ENCODE results near the gene TMPRSS13.
"Not testable (repeated sequence)": the region's sequence is repeated elsewhere in the genome, so short reads cannot be mapped to it uniquely, and the experiment has no call there.

The TMPRSS13 gene

DNA sequence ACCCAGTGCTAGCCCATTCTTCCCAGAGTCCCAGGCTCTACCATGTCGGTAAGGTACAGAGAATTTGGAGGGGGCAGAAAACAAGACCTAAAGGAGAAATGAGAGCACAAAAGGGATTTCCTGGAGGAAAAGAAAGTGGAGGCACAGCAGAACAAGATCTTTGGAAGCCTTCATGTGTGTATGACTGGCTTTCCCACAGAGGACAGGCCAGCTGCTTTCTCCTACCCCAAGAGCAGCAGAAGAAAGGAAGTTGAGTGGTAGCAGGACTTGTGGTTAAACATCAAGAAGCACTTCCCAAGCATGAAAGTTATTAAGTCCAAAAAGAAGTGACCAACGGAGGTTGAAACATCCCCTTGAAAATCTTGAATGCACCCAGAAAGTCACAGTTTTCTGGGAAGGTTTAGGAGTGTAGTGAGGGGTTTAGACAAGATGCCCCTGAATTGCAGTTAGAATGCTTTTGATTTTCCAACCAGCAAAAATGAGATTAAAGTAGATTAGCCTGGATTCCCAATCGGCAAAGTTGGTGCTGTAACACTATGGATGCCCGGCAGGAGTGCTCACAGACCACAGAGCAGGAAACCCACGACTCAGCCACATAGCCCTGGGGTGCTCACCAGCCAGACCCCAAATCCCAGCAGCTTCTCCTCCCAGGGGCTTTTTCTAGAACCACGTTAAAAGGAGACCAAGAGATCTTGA lies 608 bp downstream of the TMPRSS13 start:
- DNase-seq, result no peak

DNA sequence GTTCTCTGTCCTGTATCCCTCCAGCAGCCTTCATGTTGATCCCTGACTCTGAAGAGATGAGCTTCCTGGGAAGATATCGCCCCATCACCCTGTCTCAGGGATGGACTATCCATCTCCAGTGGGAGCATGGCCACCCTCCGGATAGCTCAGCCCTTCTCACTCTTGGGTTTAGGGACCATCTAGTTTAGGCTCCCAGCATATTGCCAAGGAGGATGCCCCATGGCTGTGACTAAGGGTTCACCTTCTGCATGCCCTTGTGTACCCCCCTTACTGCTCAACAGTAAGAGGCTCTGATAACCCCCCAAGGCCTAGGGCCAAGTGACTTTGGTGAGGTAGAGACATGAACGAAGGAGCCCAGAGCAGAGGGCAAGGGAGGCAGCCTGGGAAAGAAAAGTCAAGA lies 1.3 kb downstream of the TMPRSS13 start:
- DNase-seq, result no peak

DNA sequence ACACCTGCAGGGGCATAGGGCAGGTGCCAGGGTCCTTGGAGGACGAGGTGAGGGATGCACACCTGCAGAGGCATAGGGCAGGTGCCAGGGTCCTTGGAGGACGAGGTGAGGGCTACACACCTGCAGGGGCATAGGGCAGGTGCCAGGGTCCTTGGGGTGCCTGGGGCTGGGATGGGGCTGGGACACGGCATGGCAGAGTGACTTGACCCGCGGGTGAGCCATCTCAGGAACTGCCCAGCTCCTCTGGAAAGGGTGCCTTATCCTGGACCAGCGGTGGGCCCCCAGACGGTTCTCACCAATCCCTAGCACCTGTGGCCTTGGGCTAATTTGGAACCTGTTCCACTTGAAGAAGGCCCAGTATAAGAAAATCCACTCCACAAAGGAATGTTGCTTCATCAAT lies 3.0 kb downstream of the TMPRSS13 start:
- DNase-seq, result not testable (repeated sequence)

DNA sequence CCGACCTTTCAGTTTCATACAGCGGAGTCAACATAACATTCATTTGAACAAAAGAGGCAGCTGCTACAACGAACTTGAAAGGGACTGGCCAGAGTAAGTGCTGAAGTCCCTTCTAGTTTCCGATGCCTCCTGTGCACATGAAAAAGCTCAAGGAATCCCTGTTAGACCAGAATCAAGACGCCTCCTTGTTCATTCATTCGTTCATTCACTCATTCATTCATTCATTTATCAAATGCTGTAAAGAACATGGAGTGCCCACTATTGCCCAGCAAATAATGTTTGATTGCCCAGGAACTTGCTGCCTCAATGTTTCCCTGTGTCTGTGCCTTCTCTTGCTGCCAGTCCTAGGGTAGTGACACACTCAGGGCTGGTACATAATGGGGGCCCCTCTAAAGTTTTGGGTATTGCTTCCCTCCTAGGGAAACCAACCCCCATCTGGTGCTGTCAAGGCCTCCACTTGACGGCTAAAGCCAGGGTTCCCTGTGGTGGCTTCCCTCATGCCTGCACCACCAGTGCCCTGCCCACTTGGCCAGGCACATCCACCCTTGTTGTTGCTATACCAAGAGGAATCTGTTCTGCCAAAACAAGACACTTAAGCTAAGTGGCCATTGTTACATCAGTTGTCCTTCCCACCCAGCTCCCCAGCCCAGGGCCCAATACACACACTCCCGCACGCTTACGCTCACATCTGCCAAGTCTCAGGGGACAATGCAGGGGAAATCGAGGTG lies 3.8 kb downstream of the TMPRSS13 start:
- no peak for DNase-seq

DNA sequence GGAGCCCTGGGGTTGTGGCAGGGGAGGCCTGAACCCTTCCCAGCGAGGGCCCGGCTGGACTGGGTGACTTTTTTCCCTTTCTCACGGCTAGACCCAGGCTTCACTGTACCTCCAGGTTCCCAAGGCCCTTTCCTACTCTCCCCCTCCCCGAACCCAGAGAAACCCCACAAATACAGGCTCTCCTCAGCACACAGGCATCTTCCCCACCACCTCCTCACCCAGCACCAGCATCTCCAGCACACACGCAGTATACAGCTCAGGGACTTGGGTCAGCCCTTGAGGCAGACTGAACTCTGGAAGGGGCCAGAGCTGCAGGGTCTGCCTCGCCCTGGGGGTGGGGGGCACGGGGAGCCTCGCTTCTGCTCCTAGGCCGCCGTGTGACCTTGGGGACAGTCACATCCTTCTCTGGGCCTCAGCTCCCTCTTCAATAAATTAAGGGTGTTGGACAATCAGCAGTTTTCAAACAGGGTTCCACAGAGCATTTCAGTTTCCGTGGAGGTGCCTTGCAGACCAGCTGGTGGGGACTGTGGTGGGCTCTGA lies 4.5 kb downstream of the TMPRSS13 start:
- no peak for DNase-seq

DNA sequence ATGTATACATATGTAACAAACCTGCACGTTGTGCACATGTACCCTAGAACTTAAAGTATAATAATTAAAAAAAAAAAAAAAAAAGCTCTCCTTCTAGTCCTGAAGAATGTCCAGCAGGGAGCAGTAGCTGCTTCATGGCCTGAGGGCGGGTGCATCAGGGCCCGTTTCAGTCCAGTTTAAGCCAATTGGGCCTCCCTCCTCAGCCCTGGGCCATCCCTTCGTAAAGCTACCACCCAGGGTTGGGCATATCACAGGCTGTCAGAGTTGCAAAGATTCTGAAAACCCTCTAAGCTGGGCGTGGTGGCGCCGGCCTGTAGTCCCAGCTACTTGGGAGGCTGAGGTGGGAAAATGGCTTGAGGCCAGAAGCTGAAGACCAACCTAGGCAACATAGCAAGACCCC lies 5.4 kb downstream of the TMPRSS13 start:
- DNase-seq, result no peak

DNA sequence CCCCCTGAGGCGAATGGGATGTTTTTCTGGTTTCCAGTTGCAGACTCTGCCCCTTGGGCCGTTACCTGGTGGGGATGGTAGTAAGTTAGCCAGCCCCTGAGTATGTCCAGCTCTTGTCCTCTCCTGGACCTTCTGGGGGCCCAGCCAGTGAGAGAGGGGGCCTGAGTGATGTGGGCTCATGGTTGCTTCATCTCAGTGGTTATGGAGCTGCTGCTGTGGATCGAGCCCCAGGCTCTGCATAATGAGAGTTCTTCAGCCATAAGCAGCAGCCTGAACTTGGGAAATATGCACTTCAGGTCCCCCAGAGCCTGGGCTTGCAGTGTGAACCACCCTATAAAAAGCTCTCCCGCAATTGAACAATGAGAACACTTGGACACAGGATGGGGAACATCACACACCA lies 5.9 kb downstream of the TMPRSS13 start:
- no peak for DNase-seq

DNA sequence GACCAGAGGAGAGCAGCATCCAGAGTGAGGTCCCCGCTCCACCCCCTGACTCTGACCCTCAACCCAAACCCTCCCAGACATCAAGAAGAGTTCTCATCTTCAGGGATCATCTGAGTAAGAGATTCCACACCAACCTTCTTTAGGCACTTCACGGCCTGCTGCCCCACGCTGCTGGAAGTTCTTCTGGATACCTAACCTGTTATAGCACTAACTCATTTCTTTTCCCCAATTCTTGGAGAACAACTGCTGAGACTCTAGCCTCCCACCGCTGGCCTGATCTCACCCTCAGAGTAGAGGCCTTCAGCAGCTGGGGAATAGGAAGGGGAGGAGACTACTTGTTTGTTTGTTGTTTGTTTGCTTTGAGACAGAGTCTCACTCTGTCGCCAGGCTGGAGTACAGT lies 7.3 kb downstream of the TMPRSS13 start:
- DNase-seq, result no peak

DNA sequence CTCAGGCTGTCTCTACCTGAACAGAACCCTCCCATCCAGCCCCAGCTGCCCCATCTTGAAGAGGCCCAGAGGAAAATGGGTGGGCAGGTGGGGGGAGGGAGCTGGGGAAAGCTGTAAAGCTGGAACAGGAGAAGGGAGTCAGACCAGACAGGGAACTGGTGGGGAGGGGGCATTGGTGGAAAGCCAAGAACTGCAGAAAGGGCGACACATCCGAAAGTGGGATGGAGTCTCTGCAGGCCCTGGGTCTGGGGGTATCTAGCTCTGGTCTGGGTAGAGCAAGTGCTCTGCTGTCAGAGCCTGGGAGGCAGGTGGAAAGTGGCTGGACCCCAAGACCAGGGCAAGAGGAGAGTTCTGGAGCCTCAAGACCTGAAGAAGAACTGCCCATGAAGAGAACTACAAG lies 7.7 kb downstream of the TMPRSS13 start:
- no peak for DNase-seq

DNA sequence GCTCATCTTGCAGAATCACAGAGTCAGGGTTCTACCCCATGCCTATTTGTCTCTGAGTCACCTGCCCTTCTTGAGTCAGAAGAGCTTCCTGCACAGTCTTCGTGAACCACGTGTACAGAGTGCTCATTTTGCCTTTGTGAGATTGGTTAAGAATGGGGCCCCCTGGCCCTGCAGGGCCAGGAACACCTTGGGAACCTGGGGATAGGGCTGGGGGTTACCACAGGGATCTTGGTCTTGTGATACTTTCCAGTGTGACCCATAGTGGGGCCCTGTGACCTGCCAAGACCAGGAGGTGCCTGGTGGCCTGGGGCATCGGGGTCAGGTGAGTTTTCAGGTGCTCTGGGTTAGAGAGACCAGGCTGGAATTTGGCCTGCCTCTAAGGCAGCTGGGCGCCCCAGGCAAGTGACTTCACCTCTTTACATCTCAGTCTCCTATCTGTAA lies 9.4 kb downstream of the TMPRSS13 start:
- DNase-seq, result no peak

DNA sequence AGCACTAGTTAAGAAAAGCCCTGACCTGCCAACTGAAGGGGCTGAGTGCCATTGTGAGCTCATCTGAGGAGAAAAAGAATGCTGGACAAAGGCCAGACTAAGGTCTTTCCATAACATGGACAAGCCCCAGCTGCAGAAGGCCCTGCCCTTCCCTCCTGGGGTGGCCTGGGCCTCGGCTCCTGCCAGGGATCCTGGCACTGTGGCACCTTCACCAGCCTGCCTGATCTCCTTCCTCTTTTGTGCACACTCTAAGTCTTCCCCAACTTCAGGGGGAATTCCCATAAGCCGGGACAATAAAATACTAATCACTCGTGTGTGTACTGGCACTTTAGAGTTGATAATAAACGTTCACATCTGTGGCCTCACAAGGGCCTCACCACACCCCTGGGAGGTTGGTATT lies 9.9 kb downstream of the TMPRSS13 start:
- DNase-seq, result no peak

DNA sequence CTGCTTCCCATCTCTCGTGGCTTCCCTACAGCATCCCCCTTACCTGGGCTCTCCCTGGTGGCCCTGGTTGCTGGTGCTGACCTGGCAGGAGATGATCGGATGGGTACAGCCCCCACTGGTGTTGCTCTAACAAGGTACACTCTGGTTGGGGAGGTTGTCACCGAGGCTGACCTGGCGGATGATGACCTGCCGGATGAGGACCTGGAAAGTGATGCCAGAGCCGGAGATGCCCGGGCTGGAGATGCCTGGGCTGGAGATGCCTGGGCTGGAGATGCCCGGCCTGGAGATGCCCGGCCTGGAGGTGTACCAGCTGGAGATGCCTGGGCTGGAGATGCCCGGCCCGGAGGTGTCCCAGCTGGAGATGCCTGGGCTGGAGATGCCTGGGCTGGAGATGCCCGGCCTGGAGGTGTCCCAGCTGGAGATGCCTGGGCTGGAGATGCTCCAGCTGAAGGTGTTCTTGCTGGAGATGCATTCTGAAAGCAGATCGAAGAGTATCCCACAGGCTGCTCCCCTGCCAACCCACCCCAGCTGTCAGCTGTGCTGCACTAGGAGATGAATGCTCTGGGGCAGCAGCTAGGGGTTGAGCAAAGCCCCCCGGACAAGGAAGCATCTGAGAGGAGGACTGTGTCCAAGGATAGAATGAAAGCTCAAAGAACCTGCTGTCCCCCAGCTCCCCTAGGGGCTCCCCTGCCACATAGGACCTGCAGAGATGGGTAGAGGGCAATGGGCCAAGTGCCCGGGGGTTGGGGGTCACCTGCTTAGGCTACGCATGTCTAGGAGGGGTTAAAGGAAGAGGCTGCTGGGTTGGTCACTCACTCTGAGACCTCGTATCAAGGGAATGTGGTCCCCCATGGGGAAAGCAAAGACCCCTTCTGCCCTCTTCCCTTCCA lies 10.6 kb downstream of the TMPRSS13 start:
- DNase-seq, result no peak

DNA sequence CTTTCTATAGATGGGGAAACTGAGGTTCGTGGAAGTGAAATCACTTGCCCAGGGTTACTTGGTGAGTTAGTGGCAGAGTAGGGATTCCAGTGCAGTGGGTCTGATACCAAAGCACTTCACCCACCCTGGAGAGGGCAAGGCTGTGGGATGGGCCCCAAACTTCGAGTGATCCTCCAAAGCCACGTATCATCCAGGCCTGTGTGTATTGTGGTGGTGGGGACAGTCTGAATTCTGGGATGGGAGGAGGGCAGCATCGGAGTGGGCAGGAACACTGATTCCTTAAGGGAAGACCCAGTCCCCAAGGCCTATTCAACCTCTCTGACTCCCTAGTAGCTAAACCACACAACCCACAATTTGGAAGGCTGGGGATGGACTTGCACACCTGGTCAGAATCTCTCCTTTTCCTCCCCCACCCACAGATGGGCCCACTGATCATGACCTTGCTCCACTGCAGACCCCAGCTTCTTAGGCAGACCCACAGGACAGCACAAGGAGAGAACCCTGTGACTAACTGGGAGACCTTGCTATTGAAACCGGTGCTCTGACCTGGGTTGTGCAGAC lies 11.5 kb downstream of the TMPRSS13 start:
- DNase-seq, result no peak

DNA sequence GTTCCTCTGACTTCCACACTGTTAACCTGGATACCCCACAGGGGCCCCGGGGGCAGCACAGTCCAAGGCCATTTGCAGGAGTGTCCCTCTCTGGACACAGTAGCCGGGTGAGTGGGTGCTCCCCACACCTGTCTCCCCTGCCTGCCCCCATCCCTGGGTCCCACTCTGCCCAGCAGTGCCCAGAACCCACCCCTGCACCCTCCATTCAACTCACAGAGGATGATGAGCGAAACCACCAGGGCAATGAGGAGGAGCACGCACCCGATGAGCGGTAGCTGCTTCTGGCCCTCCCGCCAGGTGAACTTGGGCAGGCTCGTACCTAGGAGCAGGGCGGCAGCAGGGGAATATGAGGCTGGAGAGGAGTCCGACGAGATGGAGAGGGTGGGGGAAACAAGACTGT lies 12.2 kb downstream of the TMPRSS13 start:
- no peak for DNase-seq

DNA sequence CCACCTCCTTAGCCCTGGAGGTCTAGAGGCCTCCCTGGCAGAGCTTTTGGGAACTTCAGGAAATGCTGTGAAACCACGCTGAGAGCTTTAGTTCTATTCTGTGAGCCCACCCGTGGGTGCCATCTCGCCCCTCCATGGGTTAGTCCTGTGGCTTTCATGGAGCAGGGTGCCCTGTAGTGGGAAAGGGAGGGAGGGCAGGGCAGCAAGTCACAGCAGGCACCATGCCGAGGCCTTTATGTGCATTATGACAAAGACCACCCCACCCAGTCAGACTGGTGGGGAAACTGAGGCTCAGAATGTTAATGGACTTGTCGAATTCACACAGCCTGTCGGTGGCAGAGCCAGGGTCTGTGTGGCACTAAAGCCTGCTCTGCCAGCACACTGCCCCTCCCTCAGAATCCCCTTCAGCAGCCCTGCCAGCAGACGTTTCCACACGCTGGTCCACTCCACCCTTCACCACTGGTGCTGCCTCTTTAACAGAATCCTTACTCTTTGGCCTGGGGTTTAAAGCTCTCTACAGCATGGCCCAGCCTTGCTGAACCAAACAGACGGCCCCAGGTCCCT lies 13.4 kb downstream of the TMPRSS13 start:
- DNase-seq, result no peak

DNA sequence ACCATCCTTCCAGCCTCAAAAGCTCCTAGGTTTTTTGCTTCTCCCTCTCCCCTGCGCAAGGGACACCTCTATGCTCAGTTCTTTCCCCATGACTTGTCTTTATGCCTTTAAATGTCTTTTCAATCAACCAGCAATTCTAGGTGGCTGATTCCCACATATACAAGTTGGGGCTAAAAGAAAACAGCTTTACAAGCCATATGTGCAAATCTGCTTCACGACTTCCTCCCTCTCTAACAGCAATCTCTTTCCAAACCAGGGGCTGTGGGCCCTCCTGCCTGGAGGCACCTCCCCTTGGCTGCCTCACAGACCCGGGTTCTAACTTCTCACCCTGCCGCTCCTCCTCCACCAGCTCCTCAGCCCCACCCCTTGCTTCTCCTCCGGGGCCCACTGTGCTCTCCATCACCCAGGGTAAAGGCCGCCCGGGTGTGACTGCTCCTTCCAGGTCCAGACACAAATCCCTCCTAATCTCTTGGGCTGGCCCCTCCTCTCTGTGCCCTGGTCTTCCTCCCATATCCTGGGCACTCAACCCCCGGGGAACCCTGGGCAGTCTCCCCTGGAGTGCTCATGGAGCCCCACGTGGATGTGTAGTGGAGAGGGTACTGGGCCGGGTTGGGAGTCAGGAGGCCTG lies 14.1 kb downstream of the TMPRSS13 start:
- DNase-seq, result no peak

DNA sequence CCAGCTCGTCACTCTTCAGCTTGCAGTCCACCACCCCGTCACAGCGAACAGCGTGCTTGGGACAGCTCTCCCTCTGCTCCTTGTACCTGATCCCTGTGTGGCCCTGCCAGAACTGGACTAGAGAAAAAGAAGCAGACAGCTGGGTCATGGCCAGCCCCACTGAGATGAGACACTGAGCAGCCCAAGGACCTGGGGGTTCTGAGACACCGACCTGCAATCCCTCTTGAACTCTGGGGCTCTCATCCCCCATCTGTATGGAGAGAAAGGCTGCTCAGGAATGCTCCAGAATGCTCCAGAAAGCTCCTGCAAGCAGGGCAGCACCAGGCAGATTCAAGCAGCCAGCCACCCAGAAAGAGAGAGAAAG lies 14.8 kb downstream of the TMPRSS13 start:
- DNase-seq, result no peak

DNA sequence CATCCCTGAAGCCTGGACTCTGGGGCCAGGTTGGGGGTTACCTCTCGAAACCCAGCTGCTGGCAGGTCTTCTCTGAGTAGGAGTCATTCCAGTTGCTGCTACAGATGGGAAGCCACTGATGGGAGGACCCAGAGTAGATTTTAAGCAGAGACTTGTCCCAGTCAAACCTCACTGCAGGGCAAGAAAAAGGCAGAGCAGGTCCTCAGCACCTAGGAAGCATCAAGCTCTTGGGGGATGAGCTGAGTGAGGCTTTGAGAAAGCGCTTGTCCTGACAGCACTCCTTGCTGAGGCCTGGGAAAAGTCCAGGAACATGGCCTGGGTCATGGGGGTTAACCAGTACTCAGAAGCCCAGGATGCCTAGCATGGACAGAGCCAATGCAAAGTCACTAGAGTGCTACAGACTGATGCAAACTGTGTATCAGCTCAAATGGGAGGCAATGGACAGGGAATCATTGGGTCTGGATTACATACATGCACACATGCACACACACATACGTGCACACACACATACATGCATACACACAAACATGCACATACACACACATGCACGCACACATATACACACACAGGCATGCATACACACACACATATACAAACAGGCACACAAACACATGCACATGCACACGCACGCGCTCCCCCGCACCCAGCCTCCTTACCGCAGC lies 15.3 kb downstream of the TMPRSS13 start:
- no peak for DNase-seq

DNA sequence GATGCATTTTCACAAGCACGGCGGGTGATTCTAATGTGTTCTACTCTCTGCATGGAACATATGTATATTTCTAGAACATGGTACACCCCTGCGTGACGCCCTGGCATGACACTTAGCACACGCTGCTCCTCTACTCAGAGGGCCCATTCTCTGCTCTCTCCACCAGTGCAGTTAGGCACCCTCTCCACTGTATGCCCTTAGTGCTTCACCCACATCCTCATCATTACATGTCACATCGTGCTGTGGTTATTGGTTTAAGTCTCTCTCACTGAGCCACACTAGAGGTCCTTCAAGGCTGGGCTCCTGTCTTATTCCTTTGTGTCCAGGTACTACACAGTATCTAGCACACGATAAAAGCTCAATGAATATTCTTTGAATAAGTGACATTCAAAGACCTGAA lies 16.7 kb downstream of the TMPRSS13 start:
- DNase-seq, result no peak

DNA sequence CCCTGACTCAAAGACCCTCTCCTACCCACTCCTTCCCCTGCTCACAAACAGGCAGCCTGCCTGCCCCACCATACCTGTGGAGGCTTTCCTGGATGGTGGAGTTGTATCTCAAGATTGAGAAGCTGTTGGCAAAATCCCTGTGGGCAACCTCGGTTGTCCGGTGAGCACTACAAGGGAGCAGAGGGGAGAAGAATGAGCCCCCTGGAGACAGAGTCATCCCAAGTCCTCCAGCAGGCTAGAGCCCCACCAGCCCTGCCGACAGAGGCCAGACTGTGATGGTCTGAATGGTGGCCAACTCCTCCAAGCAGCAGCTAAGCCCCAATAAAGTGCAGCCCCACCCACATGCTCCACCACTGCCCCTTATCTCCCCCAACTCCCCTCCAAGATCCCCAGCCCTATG lies 17.5 kb downstream of the TMPRSS13 start:
- no peak for DNase-seq

DNA sequence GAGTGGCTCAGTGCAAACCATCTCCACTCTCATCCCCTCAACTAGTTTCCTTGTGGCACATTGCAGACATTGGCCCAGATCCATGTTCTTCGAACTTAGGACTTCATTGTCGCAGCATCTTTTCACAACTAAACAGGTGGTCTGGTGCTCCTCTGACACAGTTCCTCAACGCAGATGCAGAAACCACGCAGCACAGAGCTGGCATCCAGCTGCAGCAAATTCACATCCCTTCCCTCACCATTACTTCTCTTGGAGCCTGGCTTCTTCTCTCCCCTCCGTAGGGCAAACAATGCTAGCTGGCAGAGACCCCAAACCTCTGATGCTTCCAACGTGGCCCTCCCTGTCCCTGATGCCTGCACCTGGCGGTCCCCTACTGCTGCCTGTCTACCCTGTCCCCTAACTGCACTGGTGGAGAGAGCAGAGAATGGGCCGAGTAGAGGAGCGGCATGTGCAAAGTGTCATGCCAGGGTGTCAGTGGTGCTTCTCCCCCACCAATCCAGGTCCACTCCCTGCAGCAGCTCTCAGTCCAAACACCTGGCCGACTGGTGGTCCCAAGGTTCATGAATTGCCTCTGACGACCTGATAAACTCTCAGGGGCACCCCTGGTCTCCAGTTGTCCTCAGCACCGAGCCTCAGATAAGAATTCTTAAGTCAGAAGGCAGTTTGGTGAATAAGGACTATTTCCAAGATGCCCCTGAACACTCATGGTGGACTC lies 18.1 kb downstream of the TMPRSS13 start:
- DNase-seq, result no peak
